Keratinocyte (primary cell): ENCODE measurements around the gene GPR32. TPM values are rescaled to one million over a fixed set of nuclear protein-coding genes. Genes with fewer than 3 reads are reported as not detected.

Source experiments
- DNase-seq: peaks from one replicate; pipeline ENCODE4 v3.0.0-alpha.2; 2011; ENCODE audit warnings: low read depth, missing footprints, low spot score
- FAIRE-seq: peaks from 2 replicates; lab custom pipeline; 2011; peaks lifted over from hg19 to GRCh38; lab: Jason Lieb, UNC
- H2AFZ ChIP-seq: 2 replicates; pipeline ENCODE4 v1.6.0; 2012; ENCODE audit warnings: low read length, control low read depth, inconsistent platforms; ENCODE audit not compliant: control insufficient read depth
- H3K27ac ChIP-seq: 2 replicates; pipeline ENCODE4 v1.5.1; 2011; ENCODE audit warnings: low read length; ENCODE audit not compliant: control insufficient read depth, insufficient read depth
- H3K27me3 ChIP-seq: 3 replicates; pipeline ENCODE4 v1.6.0; 2011; ENCODE audit warnings: low read length; ENCODE audit not compliant: control insufficient read depth, insufficient read depth; ENCODE audit errors: extremely low read depth
- H3K36me3 ChIP-seq, 2 experiments: 2 replicates in 1 of 2; 3 replicates in 1 of 2; pipeline ENCODE4 v1.5.1; 2011; ENCODE audit warnings: low read length in 2 of 2, mild to moderate bottlenecking in 1 of 2; ENCODE audit not compliant: control insufficient read depth in 2 of 2, insufficient read depth in 2 of 2; ENCODE audit errors: extremely low read depth in 1 of 2
- H3K4me1 ChIP-seq: 3 replicates; pipeline ENCODE4 v1.5.1; 2011; ENCODE audit warnings: low read length; ENCODE audit not compliant: control insufficient read depth, insufficient read depth; ENCODE audit errors: extremely low read depth
- H3K4me2 ChIP-seq: 3 replicates; pipeline ENCODE4 v1.6.0; 2011; ENCODE audit warnings: low read depth, low read length; ENCODE audit not compliant: control insufficient read depth, insufficient read depth; ENCODE audit errors: extremely low read depth
- H3K4me3 ChIP-seq, 3 experiments: fragments of 200-600 bp in 1 of 3; sonication (generic) in 1 of 3; 2 replicates in 2 of 3; 3 replicates in 1 of 3; pipeline ENCODE4 v1.5.1; 2011 to 2016; ENCODE audit warnings: low read length in 3 of 3, mild to moderate bottlenecking in 3 of 3, control low read depth in 2 of 3, inconsistent platforms in 1 of 3, low read depth in 1 of 3, mixed read lengths in 1 of 3, mixed run types in 1 of 3, moderate library complexity in 1 of 3; ENCODE audit not compliant: control insufficient read depth in 2 of 3, insufficient read depth in 2 of 3; ENCODE audit errors: extremely low read depth in 1 of 3
- H3K79me2 ChIP-seq: 2 replicates; pipeline ENCODE4 v1.6.0; 2012; ENCODE audit warnings: low read length; ENCODE audit not compliant: control insufficient read depth, insufficient read depth
- H3K9ac ChIP-seq: 3 replicates; pipeline ENCODE4 v1.6.0; 2011; ENCODE audit warnings: low read length; ENCODE audit not compliant: control insufficient read depth, insufficient read depth; ENCODE audit errors: extremely low read depth
- H3K9me1 ChIP-seq: 3 replicates; pipeline ENCODE4 v1.6.0; 2011; ENCODE audit warnings: low read length; ENCODE audit not compliant: control insufficient read depth, insufficient read depth; ENCODE audit errors: extremely low read depth
- H3K9me3 ChIP-seq: 2 replicates; pipeline ENCODE4 v1.5.1; 2012; ENCODE audit warnings: low read depth, low read length; ENCODE audit not compliant: control insufficient read depth
- H4K20me1 ChIP-seq: 3 replicates; pipeline ENCODE4 v1.6.0; 2011; ENCODE audit warnings: low read length; ENCODE audit not compliant: control insufficient read depth, insufficient read depth; ENCODE audit errors: extremely low read depth
- CTCF ChIP-seq, 3 experiments: IDR thresholded peaks in 1 of 3; conservative IDR thresholded peaks in 1 of 3; optimal IDR thresholded peaks in 1 of 3; 2 replicates in 2 of 3; 3 replicates in 1 of 3; pipeline versions ENCODE3 to v1.5.1; 2011; ENCODE audit warnings: low read length in 3 of 3, mild to moderate bottlenecking in 3 of 3, moderate library complexity in 2 of 3, control low read depth in 1 of 3, inconsistent platforms in 1 of 3; ENCODE audit not compliant: insufficient read depth in 2 of 3; ENCODE audit errors: extremely low read depth in 1 of 3
- EZH2 ChIP-seq: IDR thresholded peaks from one replicate; pipeline ENCODE4 v1.6.1; 2012; ENCODE audit warnings: inconsistent platforms, mild to moderate bottlenecking, low read length, moderate library complexity
- dilution Hi-C: fragments of 300-500 bp; cut with MboI; formaldehyde crosslinking; loops from one replicate; pipeline ENCODE4 v1.7.0; 2020; ENCODE audit warnings: low sequenced_read_pairs; ENCODE audit not compliant: extremely low pct_ligation_motif_present
- polyA plus RNA-seq, 5 experiments: library from polyadenylated mRNA; depleted of rRNA in 3 of 5; stranded (reverse) in 3 of 5; stranded (forward) in 1 of 5; unstranded in 1 of 5; fragments of >200 nt; gene quantifications; 1 replicate in 1 of 5; 2 replicates in 3 of 5; 3 replicates in 1 of 5; pipeline versions ENCODE4 v1.2.1 to v1.2.3, GENCODE V29; 2011 to 2012; ENCODE audit warnings: missing spikeins in 2 of 5, low read depth in 1 of 5, low replicate concordance in 1 of 5

Gene GPR32
- polyA plus RNA-seq, 1 donor (not counting 4 experiments of a cell fraction or from before 2014, with no cell fraction given) = not detected

DNA sequence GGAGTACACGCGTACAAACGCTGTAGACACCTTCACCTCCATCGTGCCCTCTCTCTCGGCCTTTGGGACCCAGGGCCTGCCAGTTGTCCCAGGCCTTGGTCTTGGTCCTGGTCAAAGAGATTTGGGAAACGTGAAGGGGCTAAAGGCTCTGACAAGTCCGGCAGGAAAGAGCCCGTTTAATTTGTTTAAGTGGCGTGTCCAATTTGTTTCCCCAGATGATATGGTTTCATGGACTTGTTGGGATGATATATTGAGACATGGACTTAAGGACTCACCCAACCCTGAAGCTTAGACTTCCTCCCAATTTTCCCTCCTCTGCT, 44.4 kb upstream of the GPR32 start:
- FAIRE-seq = peak; percentile 51
- no peak for TF ChIP-seq CTCF (optimal IDR thresholded peaks at IDR 0.05 in 1 of 3, IDR thresholded peaks at IDR 0.05 in 1 of 3, conservative IDR thresholded peaks at IDR 0.05 in 1 of 3; ENCODE audit: extremely low read depth in 1 of 3, insufficient read depth in 2 of 3, low read length in 3 of 3)
- TF ChIP-seq EZH2 = no peak
- Histone ChIP-seq H3K4me3 (peak overlapping the region; percentile 69 to 84 (median 72)), H3K9me3 (no peaks in the 10 kb centered on the region), H3K9me1 (no peaks in the 10 kb centered on the region), H3K79me2 (no peaks in the 10 kb centered on the region), H4K20me1 (no peaks in the 10 kb centered on the region), H2AFZ (no peak overlapping the region), H3K4me1 (peaks cover 7% of the 10 kb centered on the region), H3K9ac (peak overlapping the region; percentile 76), H3K27me3 (peaks cover 7% of the 10 kb centered on the region), H3K36me3 (no peaks in the 10 kb centered on the region), H3K27ac (no peak overlapping the region), H3K4me2 (peak overlapping the region; percentile 88)
- DNase-seq = no peak
- dilution Hi-C loops = no loop called here

- Histone ChIP-seq H3K9me3 (no peaks in the 10 kb centered on the region), H3K9me1 (no peaks in the 10 kb centered on the region), H3K4me1 (peaks cover 7% of the 10 kb centered on the region), H4K20me1 (no peaks in the 10 kb centered on the region), H3K9ac (no peak overlapping the region), H3K27me3 (peaks cover 7% of the 10 kb centered on the region), H3K4me3 (no peak overlapping the region), H3K27ac (no peak overlapping the region), H3K79me2 (no peaks in the 10 kb centered on the region), H3K4me2 (no peak overlapping the region), H2AFZ (no peak overlapping the region), H3K36me3 (no peaks in the 10 kb centered on the region)
- dilution Hi-C loops = no loop called here
- DNase-seq (no peak), FAIRE-seq (no peak)
- TF ChIP-seq CTCF (optimal IDR thresholded peaks at IDR 0.05 in 1 of 3, IDR thresholded peaks at IDR 0.05 in 1 of 3, conservative IDR thresholded peaks at IDR 0.05 in 1 of 3; ENCODE audit: extremely low read depth in 1 of 3, insufficient read depth in 2 of 3, low read length in 3 of 3) (no peak), EZH2 (no peak)
Observed at GRCh38 chr19:50728084-50728737, 42.1 kb upstream of the GPR32 start.
